ENCODE measurements around the gene DNAJC2. TPM values are rescaled to one million over a fixed set of nuclear protein-coding genes. Genes with fewer than 3 reads are reported as not detected.

The DNAJC2 gene
- total RNA-seq, 2 donors from 2014 or later, result 40.8 to 43.0 TPM

GRCh38 chr7:103301441-103301840, 43.1 kb downstream of the DNAJC2 start:
- no peak for DNase-seq
- Mint-ChIP-seq H3K36me3 (ENCODE audit: low read depth) (peaks cover 57% of the 10 kb centered on the region), H3K9me3 (no peaks in the 10 kb centered on the region), H3K4me3 (no peak overlapping the region), H3K27me3 (ENCODE audit: insufficient read depth) (no peaks in the 10 kb centered on the region), H3K27ac (no peak overlapping the region), H3K4me1 (peaks cover 12% of the 10 kb centered on the region)
- Histone ChIP-seq H3K9me3 (ENCODE audit: control insufficient read depth, low read length) (no peaks in the 10 kb centered on the region), H3K27ac (ENCODE audit: low read depth, low read length) (no peak overlapping the region), H3K9ac (ENCODE audit: extremely low read depth, low read length, poor library complexity, severe bottlenecking) (no peak overlapping the region), H3K4me1 (ENCODE audit: control insufficient read depth, insufficient read depth, low read length) (peaks cover 7% of the 10 kb centered on the region), H3K36me3 (ENCODE audit: control insufficient read depth, insufficient read depth, low read length) (peaks cover 73% of the 10 kb centered on the region), H3K4me3 (ENCODE audit: low read length) (no peak overlapping the region), H3K27me3 (ENCODE audit: control insufficient read depth, insufficient read depth, low read length, poor library complexity, severe bottlenecking) (no peaks in the 10 kb centered on the region)
- 80 to 88% methylated on average over 1 to 2 of the region's 2 CpGs for WGBS, 2 experiments (ENCODE audit: insufficient coverage in 1 of 2, insufficient read length in 1 of 2)
- TF ChIP-seq CTCF (conservative IDR thresholded peaks at IDR 0.05), result no peak

GRCh38 chr7:103299660-103300059, 44.9 kb downstream of the DNAJC2 start:
- H3K27me3 ChIP-seq (ENCODE audit: control insufficient read depth, insufficient read depth, low read length, poor library complexity, severe bottlenecking), result no peaks in the 10 kb centered on the region
- no peak for TF ChIP-seq CTCF (conservative IDR thresholded peaks at IDR 0.05)
- H3K27ac ChIP-seq (ENCODE audit: low read depth, low read length), result no peak overlapping the region
- WGBS, 2 experiments (ENCODE audit: insufficient coverage in 1 of 2, insufficient read length in 1 of 2), result 96% methylated on average over 6 of the region's 6 CpGs; no CpG with 5 or more reads in 1 of the 2 experiments
- peaks cover 7% of the 10 kb centered on the region for H3K4me1 ChIP-seq (ENCODE audit: control insufficient read depth, insufficient read depth, low read length)
- no peak for DNase-seq
- no peaks in the 10 kb centered on the region for H3K9me3 ChIP-seq (ENCODE audit: control insufficient read depth, low read length)
- peaks cover 57% of the 10 kb centered on the region for H3K36me3 ChIP-seq (ENCODE audit: control insufficient read depth, insufficient read depth, low read length)
- no peak overlapping the region for H3K27ac Mint-ChIP-seq
- H3K27me3 Mint-ChIP-seq (ENCODE audit: insufficient read depth), result no peaks in the 10 kb centered on the region
- peaks cover 12% of the 10 kb centered on the region for H3K4me1 Mint-ChIP-seq
- no peaks in the 10 kb centered on the region for H3K9me3 Mint-ChIP-seq
- H3K36me3 Mint-ChIP-seq (ENCODE audit: low read depth), result peaks cover 47% of the 10 kb centered on the region
- no peak overlapping the region for H3K4me3 Mint-ChIP-seq
- H3K9ac ChIP-seq (ENCODE audit: extremely low read depth, low read length, poor library complexity, severe bottlenecking), result no peak overlapping the region
- H3K4me3 ChIP-seq (ENCODE audit: low read length), result no peak overlapping the region

- Histone ChIP-seq H3K36me3 (ENCODE audit: control insufficient read depth, insufficient read depth, low read length) (peaks cover 38% of the 10 kb centered on the region), H3K9me3 (ENCODE audit: control insufficient read depth, low read length) (no peaks in the 10 kb centered on the region), H3K4me3 (ENCODE audit: low read length) (peak overlapping the region; percentile 95), H3K27ac (ENCODE audit: low read depth, low read length) (no peak overlapping the region), H3K27me3 (ENCODE audit: control insufficient read depth, insufficient read depth, low read length, poor library complexity, severe bottlenecking) (peaks cover 5% of the 10 kb centered on the region), H3K4me1 (ENCODE audit: control insufficient read depth, insufficient read depth, low read length) (peaks cover 7% of the 10 kb centered on the region), H3K9ac (ENCODE audit: extremely low read depth, low read length, poor library complexity, severe bottlenecking) (peak overlapping the region; percentile 87)
- Mint-ChIP-seq H3K27me3 (ENCODE audit: insufficient read depth) (peaks cover 8% of the 10 kb centered on the region), H3K4me1 (peaks cover 12% of the 10 kb centered on the region), H3K27ac (peak overlapping the region; percentile 89), H3K9me3 (no peaks in the 10 kb centered on the region), H3K4me3 (peak overlapping the region; percentile 76), H3K36me3 (ENCODE audit: low read depth) (peaks cover 33% of the 10 kb centered on the region)
- DNase-seq, result no peak
- TF ChIP-seq CTCF (conservative IDR thresholded peaks at IDR 0.05), result no peak
- WGBS, 2 experiments (ENCODE audit: insufficient coverage in 1 of 2, insufficient read length in 1 of 2), result 0 to 1% methylated on average over 4 to 7 of the region's 7 CpGs
These were observed 46.8 kb downstream of the DNAJC2 start for GRCh38 chr7:103297837-103298179.
